SK-N-SH treated with all-trans-retinoic acid at 6 μM for 48 hours (cell line): ENCODE measurements around the gene FAT1.

Experiments
- ATAC-seq: fragments of 200-7000 bp; cut with Tn5 transposase; 3 replicates; pipeline ENCODE4 v1.9.1; 2020; ENCODE audit warnings: mild to moderate bottlenecking, moderate library complexity
- ARNTL ChIP-seq: fragments of 450-650 bp; formaldehyde crosslinking; IDR thresholded peaks from 2 replicates; pipeline ENCODE4 v1.5.0; 2020; ENCODE audit warnings: low read depth, mild to moderate bottlenecking, moderate library complexity, borderline replicate concordance
- BACH2 ChIP-seq: fragments of 250-450 bp; sonication (Bioruptor Pico); IDR thresholded peaks from 2 replicates; pipeline ENCODE4 v1.9.0; 2021; ENCODE audit warnings: mild to moderate bottlenecking, borderline replicate concordance
- CSDC2 ChIP-seq: fragments of 250-450 bp; sonication (Bioruptor Pico); IDR thresholded peaks from 2 replicates; pipeline ENCODE4 v1.5.0; 2020; ENCODE audit warnings: mild to moderate bottlenecking, moderate library complexity
- ESRRG ChIP-seq: fragments of 250-450 bp; sonication (Bioruptor Pico); IDR thresholded peaks from 2 replicates; pipeline ENCODE4 v1.6.1; 2021; ENCODE audit warnings: mild to moderate bottlenecking
- GLIS3 ChIP-seq: fragments of 250-450 bp; sonication (Bioruptor Pico); IDR thresholded peaks from 2 replicates; pipeline ENCODE4 v1.5.0; 2020; ENCODE audit warnings: mild to moderate bottlenecking, moderate library complexity
- ISL1 ChIP-seq: fragments of 250-450 bp; sonication (Bioruptor Pico); IDR thresholded peaks from 2 replicates; pipeline ENCODE4 v2.1.2; 2022; ENCODE audit warnings: mild to moderate bottlenecking, moderate library complexity
- OSR1 ChIP-seq: fragments of 250-450 bp; sonication (Bioruptor Pico); IDR thresholded peaks from 2 replicates; pipeline ENCODE4 v1.8.0; 2022; ENCODE audit warnings: moderate library complexity, mild to moderate bottlenecking, inconsistent platforms
- PPARA ChIP-seq: fragments of 250-450 bp; sonication (Bioruptor Pico); IDR thresholded peaks from 2 replicates; pipeline ENCODE4 v1.5.0; 2020; ENCODE audit warnings: mild to moderate bottlenecking, borderline replicate concordance
- RARB ChIP-seq: fragments of 250-450 bp; sonication (Bioruptor Pico); IDR thresholded peaks from 2 replicates; pipeline ENCODE4 v1.8.0; 2021; ENCODE audit warnings: mild to moderate bottlenecking, moderate library complexity
- SNAI2 ChIP-seq: fragments of 250-450 bp; sonication (Bioruptor Pico); IDR thresholded peaks from 2 replicates; pipeline ENCODE4 v1.5.0; 2020; ENCODE audit warnings: mild to moderate bottlenecking, moderate library complexity
- TOX ChIP-seq: fragments of 250-450 bp; sonication (Bioruptor Pico); IDR thresholded peaks from 2 replicates; pipeline ENCODE4 v1.8.0; 2021; ENCODE audit warnings: mild to moderate bottlenecking, moderate library complexity, borderline replicate concordance
- TSHZ2 ChIP-seq: fragments of 250-450 bp; sonication (Bioruptor Pico); IDR thresholded peaks from 2 replicates; pipeline ENCODE4 v1.5.0; 2020; ENCODE audit warnings: mild to moderate bottlenecking, moderate library complexity
- ZC3H10 ChIP-seq: fragments of 250-450 bp; sonication (Bioruptor Pico); IDR thresholded peaks from 2 replicates; pipeline ENCODE4 v1.5.1; 2021; ENCODE audit warnings: mild to moderate bottlenecking, moderate library complexity
- ZFP3 ChIP-seq: fragments of 250-450 bp; sonication (Bioruptor Pico); IDR thresholded peaks from 2 replicates; pipeline ENCODE4 v1.5.0; 2020; ENCODE audit warnings: mild to moderate bottlenecking, moderate library complexity
- ZFP30 ChIP-seq: fragments of 450-650 bp; formaldehyde crosslinking; IDR thresholded peaks from 2 replicates; pipeline ENCODE4 v1.5.0; 2022; ENCODE audit warnings: mild to moderate bottlenecking, moderate library complexity
- ZNF565 ChIP-seq: fragments of 450-650 bp; formaldehyde crosslinking; conservative IDR thresholded peaks from 2 replicates; pipeline ENCODE4 v1.5.0; 2020; ENCODE audit warnings: low read depth, mild to moderate bottlenecking, moderate library complexity
- ZNF70 ChIP-seq: fragments of 450-650 bp; formaldehyde crosslinking; IDR thresholded peaks from 2 replicates; pipeline ENCODE4 v1.5.0; 2020; ENCODE audit warnings: mild to moderate bottlenecking, moderate library complexity
- ZNF8 ChIP-seq: fragments of 450-650 bp; formaldehyde crosslinking; IDR thresholded peaks from 2 replicates; pipeline ENCODE4 v1.5.0; 2020; ENCODE audit warnings: mild to moderate bottlenecking, moderate library complexity
- TF ChIP-seq, protein P1 (sequence below): fragments of 250-450 bp; sonication (Bioruptor Pico); IDR thresholded peaks from 2 replicates; pipeline ENCODE4 v1.8.0; 2021; ENCODE audit warnings: low read depth, mild to moderate bottlenecking, moderate library complexity, borderline replicate concordance
- TF ChIP-seq, protein P2 (sequence below): fragments of 250-450 bp; sonication (Bioruptor Pico); IDR thresholded peaks from 2 replicates; pipeline ENCODE4 v1.5.1; 2021; ENCODE audit warnings: mild to moderate bottlenecking, moderate library complexity

FAT1 gene

GRCh38 chr4:186643501-186644310, 80.0 kb downstream of the FAT1 start:
- ATAC-seq, result 0 out of 3 replicates have a peak, but pooled peaks have one; percentile 22
- TF ChIP-seq, protein P1, sequence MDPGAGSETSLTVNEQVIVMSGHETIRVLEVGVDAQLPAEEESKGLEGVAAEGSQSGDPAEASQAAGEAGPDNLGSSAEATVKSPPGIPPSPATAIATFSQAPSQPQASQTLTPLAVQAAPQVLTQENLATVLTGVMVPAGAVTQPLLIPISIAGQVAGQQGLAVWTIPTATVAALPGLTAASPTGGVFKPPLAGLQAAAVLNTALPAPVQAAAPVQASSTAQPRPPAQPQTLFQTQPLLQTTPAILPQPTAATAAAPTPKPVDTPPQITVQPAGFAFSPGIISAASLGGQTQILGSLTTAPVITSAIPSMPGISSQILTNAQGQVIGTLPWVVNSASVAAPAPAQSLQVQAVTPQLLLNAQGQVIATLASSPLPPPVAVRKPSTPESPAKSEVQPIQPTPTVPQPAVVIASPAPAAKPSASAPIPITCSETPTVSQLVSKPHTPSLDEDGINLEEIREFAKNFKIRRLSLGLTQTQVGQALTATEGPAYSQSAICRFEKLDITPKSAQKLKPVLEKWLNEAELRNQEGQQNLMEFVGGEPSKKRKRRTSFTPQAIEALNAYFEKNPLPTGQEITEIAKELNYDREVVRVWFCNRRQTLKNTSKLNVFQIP (CRISPR knock-in tag), result no peak

GRCh38 chr4:186642998-186643397, 80.7 kb downstream of the FAT1 start:
- no peak for ATAC-seq
- TF ChIP-seq TSHZ2 (CRISPR knock-in tag), result no peak
- TF ChIP-seq, protein P2, sequence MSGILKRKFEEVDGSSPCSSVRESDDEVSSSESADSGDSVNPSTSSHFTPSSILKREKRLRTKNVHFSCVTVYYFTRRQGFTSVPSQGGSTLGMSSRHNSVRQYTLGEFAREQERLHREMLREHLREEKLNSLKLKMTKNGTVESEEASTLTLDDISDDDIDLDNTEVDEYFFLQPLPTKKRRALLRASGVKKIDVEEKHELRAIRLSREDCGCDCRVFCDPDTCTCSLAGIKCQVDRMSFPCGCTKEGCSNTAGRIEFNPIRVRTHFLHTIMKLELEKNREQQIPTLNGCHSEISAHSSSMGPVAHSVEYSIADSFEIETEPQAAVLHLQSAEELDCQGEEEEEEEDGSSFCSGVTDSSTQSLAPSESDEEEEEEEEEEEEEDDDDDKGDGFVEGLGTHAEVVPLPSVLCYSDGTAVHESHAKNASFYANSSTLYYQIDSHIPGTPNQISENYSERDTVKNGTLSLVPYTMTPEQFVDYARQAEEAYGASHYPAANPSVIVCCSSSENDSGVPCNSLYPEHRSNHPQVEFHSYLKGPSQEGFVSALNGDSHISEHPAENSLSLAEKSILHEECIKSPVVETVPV (CRISPR knock-in tag), result no peak
- TF ChIP-seq, all 23 proteins: peak for 0

DNA sequence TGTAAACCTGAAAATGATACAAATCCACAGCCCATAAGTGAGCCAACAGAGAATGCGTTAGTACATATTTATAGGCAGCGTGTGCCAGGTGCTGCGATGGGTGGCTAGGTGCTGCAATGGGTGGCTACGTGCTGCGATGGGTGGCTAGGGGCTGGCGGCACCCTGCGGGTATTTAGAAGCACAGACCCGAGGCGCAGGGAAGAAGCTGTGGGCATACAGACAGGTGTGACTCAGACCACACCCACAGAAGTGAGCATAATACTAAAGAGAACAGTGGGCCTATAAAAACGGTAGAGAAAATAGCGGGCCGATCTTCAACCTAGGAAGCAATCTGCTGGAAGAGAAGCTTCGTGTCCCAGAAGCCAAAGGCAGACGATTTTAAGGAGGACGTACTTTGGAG, 81.1 kb downstream of the FAT1 start:
- TF ChIP-seq ZNF70 (CRISPR knock-in tag), result no peak
- TF ChIP-seq ZFP30 (CRISPR knock-in tag), result no peak
- TF ChIP-seq ZFP3 (CRISPR knock-in tag), result no peak
- no peak for TF ChIP-seq ARNTL (CRISPR knock-in tag)
- ATAC-seq, result no peak

- no peak for TF ChIP-seq ARNTL (CRISPR knock-in tag)
- ATAC-seq, result no peak
Measured at GRCh38 chr4:186634591-186635128, 89.0 kb downstream of the FAT1 start.

GRCh38 chr4:186633844-186634243, 89.8 kb downstream of the FAT1 start:
- ATAC-seq, result no peak
- TF ChIP-seq RARB, result no peak
- no peak for TF ChIP-seq ISL1 (CRISPR knock-in tag)
- no peak for TF ChIP-seq GLIS3 (CRISPR knock-in tag)
- TF ChIP-seq ZC3H10, result no peak
- no peak for TF ChIP-seq SNAI2 (CRISPR knock-in tag)
- TF ChIP-seq, protein P2 (CRISPR knock-in tag), result no peak
- TF ChIP-seq, protein P1 (CRISPR knock-in tag), result no peak
- no peak for TF ChIP-seq PPARA
- no peak for TF ChIP-seq CSDC2 (CRISPR knock-in tag)
- TF ChIP-seq ZFP30 (CRISPR knock-in tag), result no peak
- TF ChIP-seq BACH2, result no peak
- TF ChIP-seq ESRRG (CRISPR knock-in tag), result no peak
- no peak for TF ChIP-seq OSR1 (CRISPR knock-in tag)
- TF ChIP-seq ZFP3 (CRISPR knock-in tag), result no peak
- TF ChIP-seq ZNF8 (CRISPR knock-in tag), result no peak
- no peak for TF ChIP-seq ZNF565
- TF ChIP-seq TOX (CRISPR knock-in tag), result no peak
- TF ChIP-seq TSHZ2 (CRISPR knock-in tag), result no peak
- TF ChIP-seq ARNTL (CRISPR knock-in tag), result no peak
